Measurements from ENCODE around the gene IMP4.
A peak's percentile ranks its signal among the peaks of the same experiment; 100 is the strongest.
"Not testable (repeated sequence)": the region's sequence is repeated elsewhere in the genome, so short reads cannot be mapped to it uniquely, and the experiment has no call there.

Gene IMP4

GRCh38 chr2:130342533-130343275, at the start of gene IMP4:
Gene IMP4 (plus strand): TSS chr2:130342897. CDS start chr2:130342933, 36 bp downstream.
- peak; percentile 100 for DNase-seq

- DNase-seq, result no peak
Observed at GRCh38 chr2:130300258-130300969, 42.3 kb upstream of the IMP4 start.

- no peak for DNase-seq
Observed at GRCh38 chr2:130300970-130301348, 41.7 kb upstream of the IMP4 start.

- DNase-seq, result no peak
Observed at GRCh38 chr2:130302164-130302886, 40.4 kb upstream of the IMP4 start.

GRCh38 chr2:130303169-130303568, 39.5 kb upstream of the IMP4 start:
- no peak for DNase-seq

- DNase-seq, result no peak
Observed at GRCh38 chr2:130304726-130305125, 38.0 kb upstream of the IMP4 start.

- DNase-seq, result no peak
Observed at GRCh38 chr2:130307850-130308249, 34.8 kb upstream of the IMP4 start.

GRCh38 chr2:130310881-130311280, 31.8 kb upstream of the IMP4 start:
- DNase-seq, result no peak

GRCh38 chr2:130313812-130314334, 28.8 kb upstream of the IMP4 start:
- no peak for DNase-seq

- DNase-seq, result no peak
Observed at GRCh38 chr2:130314377-130314776, 28.3 kb upstream of the IMP4 start.

- DNase-seq, result no peak
Observed at GRCh38 chr2:130316596-130316995, 26.1 kb upstream of the IMP4 start.

GRCh38 chr2:130318906-130319305, 23.8 kb upstream of the IMP4 start:
- no peak for DNase-seq

GRCh38 chr2:130319536-130319935, 23.2 kb upstream of the IMP4 start:
- DNase-seq, result no peak

GRCh38 chr2:130327703-130328527, 14.8 kb upstream of the IMP4 start:
- peak; percentile 0 for DNase-seq

- DNase-seq, result no peak
Observed at GRCh38 chr2:130328710-130329109, 14.0 kb upstream of the IMP4 start.

GRCh38 chr2:130332271-130333073, 10.2 kb upstream of the IMP4 start:
- peak; percentile 45 for DNase-seq

GRCh38 chr2:130333253-130333652, 9.4 kb upstream of the IMP4 start:
- DNase-seq, result not testable (repeated sequence)

GRCh38 chr2:130334026-130334425, 8.7 kb upstream of the IMP4 start:
- no peak for DNase-seq

GRCh38 chr2:130335226-130335625, 7.5 kb upstream of the IMP4 start:
- DNase-seq, result no peak

GRCh38 chr2:130336150-130336876, 6.4 kb upstream of the IMP4 start:
- DNase-seq, result no peak
